ENCODE data around the gene TOB1. TPM values are rescaled to one million over a fixed set of nuclear protein-coding genes. Genes with fewer than 3 reads are reported as not detected.

Gene TOB1
- total and polyA plus RNA-seq, 2 donors, result 7.7 to 49.3 TPM

Other genes with a start within 250 kb of the TOB1 start
- 1.8 TPM for gene ABCC3, start 231.5 kb downstream of the TOB1 start, total RNA-seq
- gene ABCC3, start 231.5 kb downstream of the TOB1 start, polyA plus RNA-seq, result 3.7 TPM
- gene ANKRD40, start 158.4 kb downstream of the TOB1 start, total RNA-seq, result 16.6 TPM
- gene ANKRD40, start 158.4 kb downstream of the TOB1 start, polyA plus RNA-seq, result 11.9 TPM
- 145 TPM for gene LUC7L3, start 146.8 kb downstream of the TOB1 start, total RNA-seq
- 200 TPM for gene LUC7L3, start 146.8 kb downstream of the TOB1 start, polyA plus RNA-seq
- gene ANKRD40CL, start 98.8 kb downstream of the TOB1 start, total RNA-seq, result not detected
- 0.05 TPM for gene ANKRD40CL, start 98.8 kb downstream of the TOB1 start, polyA plus RNA-seq
- gene WFIKKN2, start 30.8 kb downstream of the TOB1 start, total RNA-seq, result 0.14 TPM
- gene WFIKKN2, start 30.8 kb downstream of the TOB1 start, polyA plus RNA-seq, result 0.82 TPM

Measured in thymus (tissue), 2 donors.